Epithelial cell of esophagus (primary cell): Measurements from ENCODE around the gene B3GNT7.

ENCODE experiments used
- DNase-seq: peaks from one replicate; pipeline ENCODE4 v3.0.0; 2010; ENCODE audit warnings: low read depth
- H3K4me3 ChIP-seq: 2 replicates; pipeline ENCODE4 v1.5.1; 2011; ENCODE audit warnings: mild to moderate bottlenecking, low read length, control low read depth
- CTCF ChIP-seq: IDR thresholded peaks from 2 replicates; pipeline ENCODE4 v1.5.1; 2011; ENCODE audit warnings: low read depth, mild to moderate bottlenecking, low read length, control low read depth, inconsistent platforms; ENCODE audit not compliant: insufficient read depth; ENCODE audit errors: missing control alignments

Gene B3GNT7

GRCh38 chr2:231415029-231415428, 19.5 kb downstream of the B3GNT7 start:
- no peak for DNase-seq
- no peak overlapping the region for H3K4me3 ChIP-seq
- TF ChIP-seq CTCF, result no peak

DNA sequence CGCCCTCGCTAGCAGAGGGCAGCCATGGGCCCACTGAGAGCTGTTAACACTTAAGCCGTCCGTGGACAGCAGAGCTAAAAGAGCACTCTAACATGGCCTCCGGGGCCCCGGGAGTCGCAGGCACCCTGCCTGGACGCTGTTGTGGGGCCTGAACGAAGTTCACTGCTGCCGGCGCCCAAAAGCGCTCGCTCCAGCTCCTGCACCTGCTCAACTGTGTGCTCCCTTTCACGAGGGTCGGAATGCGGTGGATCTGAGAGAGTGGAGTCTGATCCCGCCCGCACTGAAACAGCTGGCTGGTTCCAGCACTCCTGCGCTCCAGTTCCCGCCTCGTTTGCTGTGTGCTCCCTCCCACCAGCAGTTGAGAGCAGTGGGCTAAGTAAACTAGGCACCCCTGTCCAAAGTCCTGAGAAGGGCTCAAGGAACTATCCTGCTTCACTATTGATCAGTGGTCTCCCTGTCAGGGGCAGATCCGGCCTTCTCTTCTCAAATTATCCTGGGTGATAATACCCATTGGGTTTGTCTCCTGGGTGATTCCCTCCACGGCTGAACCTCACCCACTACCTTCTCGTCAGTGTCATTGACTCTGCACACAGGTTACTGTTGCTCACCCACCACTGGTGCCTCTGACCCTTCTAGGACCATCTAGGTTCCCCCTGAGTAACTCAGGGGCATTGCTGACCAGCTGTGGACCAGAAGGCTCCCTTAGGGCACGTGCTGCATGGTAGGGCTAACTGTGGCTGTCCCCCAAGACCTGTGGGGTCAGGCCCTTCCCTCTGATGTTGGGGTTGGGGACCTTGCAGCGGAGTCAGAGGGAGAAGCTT, 23.5 kb downstream of the B3GNT7 start:
- no peak overlapping the region for H3K4me3 ChIP-seq
- no peak for DNase-seq
- no peak for TF ChIP-seq CTCF

DNA sequence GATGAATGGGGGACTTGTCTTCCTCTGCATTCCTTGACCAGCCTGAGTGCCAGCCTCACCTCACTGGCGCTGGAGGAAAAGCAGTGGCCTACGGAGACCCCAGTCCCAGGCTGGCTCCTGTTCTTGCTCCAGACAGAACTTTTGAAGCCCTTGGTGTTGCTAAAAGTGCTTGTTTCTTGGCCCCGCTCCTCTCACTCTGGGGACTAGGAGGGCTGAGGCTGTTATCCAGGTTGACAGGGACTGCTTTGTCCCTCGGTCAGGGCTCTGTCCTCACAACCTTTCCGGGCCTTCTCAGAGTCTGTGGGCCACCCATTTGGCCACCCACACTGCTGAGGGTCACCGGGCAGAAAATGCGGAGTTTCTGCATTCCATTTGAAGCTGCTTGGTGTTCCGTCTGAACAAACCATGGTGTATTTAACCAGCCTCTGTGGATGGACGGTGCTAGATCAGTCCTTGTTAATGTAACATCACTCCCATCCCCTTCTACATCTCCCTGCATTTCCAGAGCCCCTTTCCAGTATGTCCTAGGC, 25.6 kb downstream of the B3GNT7 start:
- H3K4me3 ChIP-seq, result no peak overlapping the region
- no peak for TF ChIP-seq CTCF

DNA sequence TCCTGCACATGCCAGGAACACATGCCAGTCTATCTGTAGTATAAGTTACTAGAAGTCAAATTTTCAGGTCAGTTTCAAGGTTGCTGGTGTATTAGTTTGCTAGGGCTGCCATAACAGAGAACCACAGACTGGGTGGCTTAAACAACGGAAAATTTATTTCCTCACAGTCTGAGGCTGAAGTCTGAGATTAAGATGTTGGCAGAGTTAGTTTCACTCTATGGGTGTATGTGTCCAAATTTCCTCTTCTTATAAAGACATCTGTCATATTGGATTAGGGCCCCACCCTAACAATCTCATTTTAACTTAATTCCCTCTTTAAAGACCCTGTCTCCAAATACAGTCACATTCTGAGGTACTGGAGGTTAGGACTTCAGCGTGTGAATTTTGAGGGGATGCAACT, 26.5 kb downstream of the B3GNT7 start:
- TF ChIP-seq CTCF, result no peak
- H3K4me3 ChIP-seq, result no peak overlapping the region
- DNase-seq, result no peak

More for the DNA sequence above, 25.6 kb downstream of the B3GNT7 start:
- DNase-seq, result no peak

GRCh38 chr2:231423176-231423575, 27.7 kb downstream of the B3GNT7 start:
- TF ChIP-seq CTCF, result no peak
- H3K4me3 ChIP-seq, result no peak overlapping the region
- no peak for DNase-seq

DNA sequence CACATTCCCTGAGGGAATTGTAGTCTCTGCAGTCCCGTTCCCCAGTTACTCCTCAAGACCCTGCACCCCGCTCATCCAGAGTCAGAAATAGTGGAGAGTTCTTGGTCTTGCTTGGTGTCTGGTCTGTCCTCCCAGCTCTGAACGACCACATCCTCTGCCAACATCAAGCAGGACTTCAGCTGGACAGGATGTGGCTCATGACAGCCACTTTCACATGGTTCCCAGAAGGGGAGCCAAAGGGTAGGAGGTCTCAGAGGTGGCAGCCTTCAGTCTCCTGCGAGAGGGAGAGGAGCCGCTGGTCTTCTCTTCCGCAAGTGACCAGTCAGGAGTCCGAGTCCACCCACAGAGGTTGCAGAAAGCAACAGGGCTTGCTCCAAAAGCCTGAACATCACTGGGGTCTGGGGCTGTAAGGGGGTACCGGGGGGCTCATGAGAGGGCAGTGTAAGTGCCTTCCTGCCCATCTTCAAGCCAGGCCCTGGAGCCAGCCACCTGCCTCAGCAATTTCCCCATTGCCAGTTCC, 29.8 kb downstream of the B3GNT7 start:
- no peak overlapping the region for H3K4me3 ChIP-seq
- DNase-seq, result no peak
- TF ChIP-seq CTCF, result no peak
